Measurements from ENCODE around the gene ORAI2.

ORAI2 gene

DNA sequence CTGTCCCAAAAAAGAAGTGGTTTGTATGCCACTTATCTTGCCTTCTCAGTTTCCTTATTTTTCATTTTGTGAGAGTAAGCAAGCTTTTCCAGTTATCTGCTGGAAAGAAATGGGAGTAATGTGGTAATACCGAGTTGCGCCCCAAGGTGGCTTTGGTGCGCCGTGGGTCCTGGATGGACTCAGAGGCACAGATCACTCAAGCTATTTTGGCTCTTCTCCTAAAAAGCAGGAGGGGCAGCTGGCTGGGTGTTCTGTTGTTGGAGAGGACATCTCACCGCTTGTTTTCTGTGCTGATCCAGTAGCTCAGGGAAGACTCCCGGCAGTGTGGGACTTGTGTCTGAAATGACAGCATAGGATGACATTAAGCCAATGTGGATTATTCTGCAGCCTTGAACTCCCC, 20.8 kb upstream of the ORAI2 start:
- H4K20me1 ChIP-seq, result peaks cover 11% of the 10 kb centered on the region
- H3K4me3 ChIP-seq, result no peak overlapping the region
- no peak overlapping the region for H3K27ac ChIP-seq
- H3K9ac ChIP-seq, result no peak overlapping the region
- H3K27me3 ChIP-seq, result no peaks in the 10 kb centered on the region
- no peak for TF ChIP-seq Cebpa-rat (IDR thresholded peaks at IDR 0.05)
- H3K4me2 ChIP-seq, result peak overlapping the region; percentile 25
- peaks cover 94% of the 10 kb centered on the region for H3K36me3 ChIP-seq
- H3K4me1 ChIP-seq, result peaks cover 62% of the 10 kb centered on the region
- peaks cover 19% of the 10 kb centered on the region for H3K9me3 ChIP-seq

GRCh38 chr7:102413091-102413490, 20.3 kb upstream of the ORAI2 start:
- H4K20me1 ChIP-seq, result peaks cover 5% of the 10 kb centered on the region
- H3K9me3 ChIP-seq, result peaks cover 19% of the 10 kb centered on the region
- H3K27ac ChIP-seq, result no peak overlapping the region
- H3K36me3 ChIP-seq, result peaks cover 94% of the 10 kb centered on the region
- H3K4me3 ChIP-seq, result no peak overlapping the region
- no peak overlapping the region for H3K9ac ChIP-seq
- H3K4me1 ChIP-seq, result peaks cover 60% of the 10 kb centered on the region
- H3K27me3 ChIP-seq, result no peaks in the 10 kb centered on the region
- TF ChIP-seq Cebpa-rat (IDR thresholded peaks at IDR 0.05), result no peak
- H3K4me2 ChIP-seq, result peak overlapping the region; percentile 25

- peaks cover 19% of the 10 kb centered on the region for H3K9me3 ChIP-seq
- no peaks in the 10 kb centered on the region for H3K27me3 ChIP-seq
- no peak overlapping the region for H3K4me2 ChIP-seq
- no peak overlapping the region for H3K9ac ChIP-seq
- peaks cover under 1% of the 10 kb centered on the region; the same call in 1 of the 2 replicates for H4K20me1 ChIP-seq
- H3K4me1 ChIP-seq, result peaks cover 54% of the 10 kb centered on the region
- TF ChIP-seq Cebpa-rat (IDR thresholded peaks at IDR 0.05), result no peak
- peaks cover 98% of the 10 kb centered on the region for H3K36me3 ChIP-seq
- no peak overlapping the region for H3K4me3 ChIP-seq
- H3K27ac ChIP-seq, result no peak overlapping the region
Observed at GRCh38 chr7:102413611-102414010, 19.8 kb upstream of the ORAI2 start.

GRCh38 chr7:102415685-102416225, 17.6 kb upstream of the ORAI2 start:
- Histone ChIP-seq H3K4me2 (peak overlapping the region; percentile 62), H3K27me3 (no peaks in the 10 kb centered on the region), H3K9ac (peak overlapping the region; percentile 35; the same call in 1 of the 2 replicates), H3K4me3 (no peak overlapping the region), H4K20me1 (no peaks in the 10 kb centered on the region), H3K27ac (peak overlapping the region; percentile 68), H3K9me3 (peaks cover 2% of the 10 kb centered on the region; the same call in 1 of the 2 replicates), H3K4me1 (peaks cover 66% of the 10 kb centered on the region), H3K36me3 (peaks cover 93% of the 10 kb centered on the region)
- TF ChIP-seq Cebpa-rat (IDR thresholded peaks at IDR 0.05), result no peak

DNA sequence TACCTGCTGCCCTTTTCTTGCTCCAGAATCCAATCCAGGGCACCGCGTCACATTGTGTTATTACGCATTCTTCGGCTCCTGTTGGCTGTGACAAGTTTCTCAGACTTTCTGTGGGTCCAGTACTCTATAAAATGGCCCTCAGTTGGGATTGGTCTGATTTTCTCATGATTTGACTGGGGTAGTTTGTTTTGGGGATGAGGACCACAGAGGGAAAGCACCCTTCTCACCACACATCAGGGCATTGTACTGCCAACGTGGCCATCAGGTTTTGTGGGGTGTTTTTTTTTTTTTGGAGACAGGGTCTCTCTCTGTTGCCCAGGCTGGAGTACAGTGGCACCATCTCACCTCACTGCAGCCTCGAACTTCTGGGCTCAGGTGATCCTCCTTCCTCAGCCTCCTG, 17.0 kb upstream of the ORAI2 start:
- Histone ChIP-seq H3K27ac (peak overlapping the region; percentile 68; the same call in 1 of the 2 replicates), H3K9ac (no peak overlapping the region; the same call in 1 of the 2 replicates), H3K4me1 (peaks cover 73% of the 10 kb centered on the region), H3K4me3 (no peak overlapping the region), H3K27me3 (no peaks in the 10 kb centered on the region), H3K9me3 (no peaks in the 10 kb centered on the region), H4K20me1 (no peaks in the 10 kb centered on the region), H3K4me2 (0 out of 2 replicates have a peak overlapping the region, but pooled peaks have one; percentile 62), H3K36me3 (peaks cover 89% of the 10 kb centered on the region)
- no peak for TF ChIP-seq Cebpa-rat (IDR thresholded peaks at IDR 0.05)

DNA sequence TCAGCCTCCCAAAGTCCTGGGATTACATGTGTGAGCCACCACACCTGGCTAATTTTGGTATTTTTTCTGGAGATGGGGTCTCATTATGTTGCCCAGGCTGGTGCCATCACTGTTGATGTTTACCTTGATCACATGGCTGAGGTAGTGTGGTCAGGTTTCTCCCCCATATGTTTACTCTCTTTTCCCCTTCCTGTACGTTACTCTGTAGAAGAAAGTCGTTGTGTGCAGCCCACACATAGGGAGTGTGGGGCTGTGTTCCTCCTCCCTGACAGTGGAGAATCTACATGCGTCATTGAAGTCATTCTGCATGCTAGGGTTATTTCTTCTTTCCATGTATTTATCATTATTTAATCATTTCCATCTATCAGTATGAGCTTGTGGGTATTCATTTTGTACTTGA, 16.3 kb upstream of the ORAI2 start:
- no peaks in the 10 kb centered on the region for H3K9me3 ChIP-seq
- H3K9ac ChIP-seq, result no peak overlapping the region
- H3K27ac ChIP-seq, result no peak overlapping the region
- peaks cover 76% of the 10 kb centered on the region for H3K4me1 ChIP-seq
- no peak for TF ChIP-seq Cebpa-rat (IDR thresholded peaks at IDR 0.05)
- peaks cover 89% of the 10 kb centered on the region for H3K36me3 ChIP-seq
- H3K27me3 ChIP-seq, result no peaks in the 10 kb centered on the region
- H3K4me3 ChIP-seq, result no peak overlapping the region
- no peaks in the 10 kb centered on the region for H4K20me1 ChIP-seq
- H3K4me2 ChIP-seq, result peak overlapping the region; percentile 29; the same call in 1 of the 2 replicates

GRCh38 chr7:102418592-102418991, 14.8 kb upstream of the ORAI2 start:
- no peak for TF ChIP-seq Cebpa-rat (IDR thresholded peaks at IDR 0.05)
- Histone ChIP-seq H3K36me3 (peaks cover 80% of the 10 kb centered on the region), H4K20me1 (no peaks in the 10 kb centered on the region), H3K4me3 (no peak overlapping the region), H3K9ac (no peak overlapping the region), H3K4me1 (peaks cover 80% of the 10 kb centered on the region), H3K27me3 (no peaks in the 10 kb centered on the region), H3K9me3 (no peaks in the 10 kb centered on the region), H3K27ac (no peak overlapping the region), H3K4me2 (no peak overlapping the region)

DNA sequence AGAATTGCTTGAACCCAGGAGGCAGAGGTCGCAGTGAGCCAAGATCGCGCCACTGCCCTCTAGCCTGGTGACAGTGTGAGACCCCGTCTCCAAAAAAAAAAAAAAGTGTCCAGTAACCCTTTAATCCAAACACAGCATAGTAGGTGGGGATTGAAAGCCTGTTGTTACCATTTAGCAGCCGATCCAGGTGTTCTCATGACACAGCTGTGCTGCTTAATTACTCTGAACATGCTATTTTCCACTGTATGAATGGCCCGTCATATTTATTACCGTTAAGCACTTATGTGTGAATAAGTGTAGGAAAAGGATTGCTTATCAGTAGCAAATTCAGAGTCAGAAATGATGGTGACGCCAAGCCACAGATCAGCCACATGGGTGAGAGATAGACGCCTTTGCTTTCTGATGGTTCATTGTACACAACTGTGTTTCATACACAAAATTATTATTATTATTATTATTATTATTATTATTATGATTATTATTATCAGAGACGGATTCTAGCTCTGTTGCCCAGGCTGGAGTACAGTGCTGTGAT, 11.6 kb upstream of the ORAI2 start:
- Histone ChIP-seq H3K27ac (peak overlapping the region; percentile 79), H3K9me3 (no peaks in the 10 kb centered on the region), H3K36me3 (peaks cover 55% of the 10 kb centered on the region), H3K4me2 (peak overlapping the region; percentile 82), H3K9ac (peak overlapping the region; percentile 63; the same call in 1 of the 2 replicates), H3K4me1 (peaks cover 91% of the 10 kb centered on the region), H4K20me1 (no peaks in the 10 kb centered on the region), H3K4me3 (no peak overlapping the region), H3K27me3 (no peaks in the 10 kb centered on the region)
- TF ChIP-seq Cebpa-rat (IDR thresholded peaks at IDR 0.05), result no peak

DNA sequence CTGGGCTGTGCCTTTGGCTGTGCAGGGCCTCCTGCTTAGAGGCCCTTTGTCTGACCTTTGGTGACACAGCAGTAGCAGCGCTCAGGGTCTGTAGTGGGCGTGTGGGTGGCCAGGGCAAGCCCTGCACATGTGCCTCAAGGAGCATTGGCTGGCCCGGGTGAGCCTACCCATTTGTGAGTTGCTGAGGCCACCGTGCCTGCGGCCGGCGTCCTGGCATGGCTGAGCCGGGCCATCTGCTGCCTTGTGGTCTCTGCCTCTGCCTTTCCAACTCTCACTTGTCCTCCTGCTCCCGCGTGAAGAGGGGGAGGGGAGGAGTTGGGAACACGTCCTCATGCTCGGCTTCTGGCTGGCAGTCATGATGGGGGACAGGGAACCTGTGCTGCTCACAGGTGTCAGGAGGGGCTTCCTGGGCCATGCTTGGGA, 9.2 kb upstream of the ORAI2 start:
- H3K4me2 ChIP-seq, result peak overlapping the region; percentile 95
- H3K9ac ChIP-seq, result peak overlapping the region; percentile 82

DNA sequence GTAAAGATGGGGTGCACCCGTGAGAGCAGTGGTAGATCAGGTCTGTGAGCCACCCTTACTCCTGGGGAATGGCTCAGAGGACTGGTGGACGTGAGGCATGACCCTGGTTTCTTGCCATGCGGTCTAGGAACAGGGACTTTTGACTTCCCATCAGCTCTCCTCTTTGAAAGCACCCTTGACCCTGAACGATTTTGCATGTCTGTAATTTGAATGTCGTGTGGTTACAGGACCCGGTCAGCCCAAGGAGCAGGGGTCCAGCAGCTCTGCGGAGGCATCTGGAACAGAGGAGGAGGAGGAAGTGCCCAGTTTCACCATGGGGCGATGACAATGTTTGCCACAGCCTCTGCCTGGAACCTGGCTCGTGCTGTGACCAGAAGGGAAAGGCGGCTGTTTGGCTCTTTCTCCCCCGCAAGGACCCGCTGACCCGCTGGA, 8.6 kb upstream of the ORAI2 start:
- H4K20me1 ChIP-seq, result no peaks in the 10 kb centered on the region
- no peak for TF ChIP-seq Cebpa-rat (IDR thresholded peaks at IDR 0.05)
- H3K36me3 ChIP-seq, result peaks cover 31% of the 10 kb centered on the region; the same call in 1 of the 2 replicates
- H3K4me2 ChIP-seq, result peak overlapping the region; percentile 95
- H3K9me3 ChIP-seq, result no peaks in the 10 kb centered on the region
- peaks cover 100% of the 10 kb centered on the region for H3K4me1 ChIP-seq
- H3K27me3 ChIP-seq, result no peaks in the 10 kb centered on the region
- H3K27ac ChIP-seq, result peak overlapping the region; percentile 98
- H3K9ac ChIP-seq, result peak overlapping the region; percentile 82
- H3K4me3 ChIP-seq, result peak overlapping the region; percentile 55; the same call in 1 of the 2 replicates

More for the DNA sequence above, 9.2 kb upstream of the ORAI2 start:
- Histone ChIP-seq H3K9me3 (no peaks in the 10 kb centered on the region), H3K27ac (peak overlapping the region; percentile 98), H4K20me1 (no peaks in the 10 kb centered on the region), H3K36me3 (peaks cover 37% of the 10 kb centered on the region), H3K4me3 (0 out of 2 replicates have a peak overlapping the region, but pooled peaks have one; percentile 22), H3K27me3 (no peaks in the 10 kb centered on the region), H3K4me1 (peaks cover 100% of the 10 kb centered on the region)
- no peak for TF ChIP-seq Cebpa-rat (IDR thresholded peaks at IDR 0.05)
